Left ventricle myocardium superior (tissue), 1 donor: ENCODE measurements around the gene GIPC1. TPM values are rescaled to one million over a fixed set of nuclear protein-coding genes. Genes with fewer than 3 reads are reported as not detected.
"Not testable (repeated sequence)": the region's sequence is repeated elsewhere in the genome, so short reads cannot be mapped to it uniquely, and the experiment has no call there.

Experiments used
- ATAC-seq: fragments of 200-7000 bp; cut with Tn5 transposase; one replicate; pipeline ENCODE4 v1.9.1; 2020; ENCODE audit warnings: mild to moderate bottlenecking, moderate library complexity
- DNase-seq: peaks from one replicate; pipeline ENCODE4 v3.0.0-alpha.2; 2020
- intact Hi-C: fragments of 100-400 bp; cut with micrococcal nuclease; formaldehyde crosslinking; loops from one replicate; pipeline ENCODE4 v1.11.0; 2022
- total RNA-seq: library from RNA; stranded (reverse); fragmentation: NEBNext Ultra II Directional; extraction: Animal tissue kit (Norgen Biotek cat#: 25700); gene quantifications from one replicate; pipeline ENCODE4 v1.2.1, GENCODE V29; 2021
- donor health status: DM: no; HTN: yes; CAD: no; lungs with severe emphysema.

Gene GIPC1
- total RNA-seq, 1 donor from 2014 or later, result 55.9 TPM

DNA sequence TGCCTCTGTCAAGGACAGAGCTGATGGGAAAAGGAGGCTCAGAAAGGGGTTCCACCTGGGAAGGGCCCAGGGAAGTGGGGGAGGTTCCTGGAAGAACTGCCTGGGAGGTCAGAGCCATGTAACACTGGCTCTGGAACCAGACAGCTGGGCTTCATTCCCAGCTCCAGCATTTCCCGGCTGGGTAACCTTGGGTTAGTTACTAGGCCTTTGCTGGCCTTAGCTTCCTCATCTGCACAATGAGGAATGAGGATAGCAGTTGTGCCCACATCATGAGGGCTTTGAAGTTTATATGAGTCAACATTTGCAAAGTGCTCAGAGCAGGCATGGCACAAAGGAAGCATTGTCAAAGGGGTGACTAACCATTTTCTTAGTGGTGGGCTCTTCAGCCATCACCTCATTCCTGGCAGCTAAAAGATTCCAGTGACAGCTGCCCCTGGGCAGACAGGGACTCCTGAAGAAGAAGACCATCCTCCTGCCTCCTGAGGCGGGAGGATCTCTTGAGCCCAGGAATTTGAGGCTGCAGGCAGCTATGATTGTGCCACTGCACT is 24.0 kb upstream of the GIPC1 start:
- intact Hi-C loops, result no loop called here
- ATAC-seq (no peak), DNase-seq (no peak)

DNA sequence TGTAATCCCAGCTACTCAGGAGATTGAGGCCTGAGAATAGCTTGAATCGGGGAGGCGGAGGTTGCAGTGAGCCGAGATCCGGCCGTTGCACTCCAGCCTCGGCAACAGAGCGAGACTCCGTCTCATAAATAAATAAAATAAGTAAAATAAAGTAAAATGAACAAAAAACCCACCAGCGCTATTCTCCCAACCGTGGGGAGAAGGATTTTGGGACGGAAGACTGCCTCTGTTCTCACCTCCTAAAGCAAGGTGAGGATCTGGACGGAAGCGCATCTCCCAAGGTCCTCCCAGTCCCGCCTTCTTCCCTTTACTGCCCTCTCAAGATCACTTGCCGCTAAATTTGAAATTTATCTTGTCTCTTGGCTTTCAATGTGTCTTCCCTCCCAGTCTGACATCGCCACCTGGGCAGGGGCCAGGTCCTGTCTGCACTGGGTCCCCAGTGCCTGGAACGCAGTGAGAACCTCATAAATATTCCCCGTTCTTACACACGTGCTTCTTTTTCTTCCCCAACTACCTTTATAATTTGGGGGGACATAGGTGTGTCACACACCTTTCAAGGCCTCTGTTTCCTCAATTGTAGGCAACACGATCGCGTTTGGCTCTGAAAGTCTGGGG is 23.4 kb upstream of the GIPC1 start:
- no peak for ATAC-seq

DNA sequence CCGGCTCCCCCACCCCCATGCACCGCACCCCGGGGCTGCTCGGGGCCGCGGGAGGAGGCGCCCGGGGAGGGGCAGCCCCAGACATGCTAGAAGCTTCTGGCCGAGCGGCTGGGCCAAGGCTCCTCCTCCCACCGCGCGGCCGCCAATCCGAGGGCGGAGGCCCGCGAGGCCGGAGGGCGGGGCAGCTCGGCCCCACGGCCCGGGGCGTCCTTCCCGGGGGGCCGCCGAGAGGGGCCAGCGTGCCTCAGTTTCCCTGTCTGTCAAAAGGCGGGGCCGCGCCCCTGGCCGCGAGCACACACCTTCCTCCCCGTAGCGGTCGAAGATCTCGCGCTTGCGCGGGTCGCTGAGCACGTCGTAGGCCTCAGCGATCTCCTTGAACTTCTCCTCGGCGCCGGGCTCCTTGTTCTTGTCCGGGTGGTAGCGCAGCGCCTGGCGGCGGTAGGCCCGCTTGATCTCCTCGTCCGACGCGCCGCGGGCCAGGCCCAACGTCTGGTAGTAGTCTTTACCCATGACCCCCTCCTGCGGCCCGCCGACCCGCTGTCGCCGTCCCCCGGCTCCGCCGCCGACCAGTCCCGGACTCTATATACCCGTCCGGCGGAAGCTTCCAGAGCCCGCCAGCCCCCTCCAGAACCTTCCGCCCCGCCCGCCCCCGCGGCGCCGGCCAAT is 22.0 kb upstream of the GIPC1 start, which contains the start of gene DNAJB1:
Gene DNAJB1, minus strand, starts transcription at position 558 of the 666 bp plus-strand sequence. Its CDS starts 48 bp downstream, at position 510.
- peak; percentile 86 for ATAC-seq
- intact Hi-C loops, result no loop called here
- DNase-seq, result peak; percentile 91

More for the DNA sequence above, 23.4 kb upstream of the GIPC1 start:
- intact Hi-C loops, result no loop called here
- DNase-seq, result no peak

DNA sequence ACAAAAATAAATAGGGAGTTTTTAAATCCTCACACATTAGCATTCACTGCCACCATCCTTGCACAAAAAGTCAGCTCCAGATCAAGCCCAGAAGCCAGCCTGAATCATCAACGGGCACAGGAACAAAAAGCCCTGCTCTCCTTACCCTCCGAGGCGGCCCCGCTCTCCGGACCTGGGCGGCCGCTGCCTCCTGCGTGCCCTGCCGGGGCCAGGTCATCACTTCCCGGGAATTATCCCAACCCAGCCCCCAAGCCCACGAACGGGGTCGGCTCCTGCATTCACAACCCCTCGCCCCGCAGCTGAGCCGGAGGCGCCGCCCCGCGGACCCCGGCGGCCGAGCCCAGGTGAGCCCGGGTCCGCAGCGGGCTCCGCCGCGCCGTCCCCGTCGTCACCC is 21.5 kb upstream of the GIPC1 start:
- ATAC-seq, result no peak

DNA sequence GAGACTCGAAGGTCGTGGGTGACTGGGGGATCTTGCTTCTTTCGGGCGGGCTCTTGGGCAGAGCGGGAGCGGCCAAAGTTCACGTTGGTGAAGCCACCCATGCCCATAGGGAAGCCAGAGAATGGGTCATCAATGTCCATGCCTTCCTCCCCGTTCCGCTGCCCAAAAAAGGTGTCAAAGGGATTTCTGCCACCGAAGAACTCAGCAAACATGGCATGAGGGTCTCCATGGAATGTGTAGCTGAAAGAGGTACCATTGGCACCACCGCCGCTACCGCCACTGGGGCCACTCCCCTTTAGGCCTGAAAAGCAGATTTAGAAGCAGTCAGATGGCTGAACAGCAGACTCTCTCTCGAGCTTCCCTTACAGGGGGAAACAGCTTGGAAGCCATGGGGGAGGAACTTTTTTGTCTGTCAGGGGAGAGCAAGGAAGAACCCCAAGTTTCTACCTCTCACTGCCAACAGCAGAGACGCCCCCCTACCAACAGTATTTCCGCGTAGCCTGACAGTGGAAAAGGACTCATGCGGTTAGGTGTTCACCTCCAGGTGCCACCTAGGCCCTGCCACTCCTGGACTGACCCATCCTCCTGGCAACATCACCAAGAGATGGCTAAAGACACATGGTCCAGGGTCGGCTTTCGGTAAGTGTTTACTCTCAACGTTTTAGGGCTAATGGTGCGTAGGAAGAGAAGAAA is 21.0 kb upstream of the GIPC1 start:
- intact Hi-C loops, result no loop called here
- no peak for ATAC-seq

More for the DNA sequence above, 21.5 kb upstream of the GIPC1 start:
- DNase-seq, result no peak
- intact Hi-C loops, result no loop called here

DNA sequence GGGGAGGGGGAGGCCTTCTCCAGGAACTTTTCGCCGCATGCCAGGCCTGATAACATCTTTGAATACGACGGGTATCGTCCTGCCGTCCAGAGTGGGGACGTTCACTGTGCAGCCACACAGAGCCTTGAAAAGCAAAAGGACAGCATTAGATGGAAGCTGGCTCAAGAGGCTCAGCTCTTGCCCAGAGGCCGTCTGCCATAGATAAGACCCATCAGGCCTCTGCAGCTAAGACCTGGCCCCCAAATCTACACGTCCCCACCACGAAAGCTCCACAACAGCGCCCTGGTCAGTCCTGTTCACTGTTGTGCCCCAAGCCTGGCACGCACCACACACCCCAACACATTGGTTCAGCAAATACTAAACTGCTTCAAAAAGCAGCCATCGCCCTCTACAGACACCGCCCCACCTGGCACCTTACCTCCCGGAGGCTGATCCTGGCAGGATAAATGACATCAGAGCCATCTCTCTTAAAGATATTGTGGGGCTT is 20.2 kb upstream of the GIPC1 start:
- intact Hi-C loops, result no loop called here
- ATAC-seq (no peak), DNase-seq (no peak)

More for the DNA sequence above, 21.0 kb upstream of the GIPC1 start:
- DNase-seq, result no peak

DNA sequence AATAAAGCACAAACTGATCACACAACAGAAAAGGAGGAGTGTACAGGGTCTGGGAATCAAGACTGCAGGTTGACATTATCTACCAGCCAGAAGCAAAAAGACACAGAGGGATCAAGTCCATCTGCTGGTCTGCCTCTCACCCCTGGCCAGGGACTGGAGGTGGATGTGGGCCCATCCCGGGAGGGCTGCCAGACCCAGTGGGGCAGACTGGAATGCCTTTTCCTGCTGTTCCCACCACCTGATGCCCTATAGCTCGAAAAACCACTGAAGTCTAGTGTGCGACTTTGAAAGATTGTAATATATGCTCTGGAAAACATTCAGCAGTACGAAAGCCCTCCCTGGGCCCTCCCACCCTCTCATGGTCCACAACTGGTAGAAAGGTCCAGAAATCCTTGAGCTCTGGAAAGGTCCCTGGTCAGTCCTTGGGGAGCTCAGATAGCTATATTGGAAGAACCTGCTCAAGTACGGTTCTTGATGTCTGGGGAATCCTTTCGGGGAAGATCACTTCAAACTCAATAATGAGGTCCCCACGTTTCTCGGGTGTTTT is 19.6 kb upstream of the GIPC1 start:
- intact Hi-C loops, result no loop called here
- ATAC-seq, result no peak

DNA sequence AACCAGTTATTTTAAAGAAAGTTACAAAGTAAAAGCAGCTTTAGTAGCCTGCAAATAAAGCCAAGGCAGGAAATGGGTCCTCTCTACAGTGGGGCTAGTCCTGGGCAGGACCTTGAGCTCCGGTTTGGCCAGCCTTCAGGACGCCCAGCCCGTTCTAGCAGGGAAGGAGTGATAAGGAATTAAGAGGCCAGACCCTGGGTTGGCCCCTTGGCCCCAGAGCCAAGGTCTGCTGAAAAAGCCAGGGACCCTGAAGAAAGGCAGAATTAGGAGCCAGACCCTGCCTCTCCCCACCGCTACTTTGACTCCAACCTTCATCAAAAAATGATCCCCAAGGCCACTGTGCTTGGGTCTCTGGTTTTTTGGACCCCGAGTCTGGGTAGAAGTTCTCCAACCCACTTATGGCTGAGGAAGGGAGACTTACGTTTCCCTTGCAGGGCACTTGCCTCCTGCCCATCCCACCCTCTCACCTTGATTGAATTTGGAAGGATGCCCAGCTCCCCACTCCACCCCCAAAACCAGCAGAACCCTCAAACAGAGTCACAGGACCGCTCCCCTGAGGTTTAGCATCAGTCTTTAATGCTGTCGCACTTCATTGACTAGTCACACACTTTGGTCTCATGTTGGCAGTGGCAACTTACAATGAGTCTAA is 18.4 kb upstream of the GIPC1 start:
- ATAC-seq, result no peak
- intact Hi-C loops, result no loop called here
- DNase-seq, result no peak

More for the DNA sequence above, 19.6 kb upstream of the GIPC1 start:
- DNase-seq, result no peak

DNA sequence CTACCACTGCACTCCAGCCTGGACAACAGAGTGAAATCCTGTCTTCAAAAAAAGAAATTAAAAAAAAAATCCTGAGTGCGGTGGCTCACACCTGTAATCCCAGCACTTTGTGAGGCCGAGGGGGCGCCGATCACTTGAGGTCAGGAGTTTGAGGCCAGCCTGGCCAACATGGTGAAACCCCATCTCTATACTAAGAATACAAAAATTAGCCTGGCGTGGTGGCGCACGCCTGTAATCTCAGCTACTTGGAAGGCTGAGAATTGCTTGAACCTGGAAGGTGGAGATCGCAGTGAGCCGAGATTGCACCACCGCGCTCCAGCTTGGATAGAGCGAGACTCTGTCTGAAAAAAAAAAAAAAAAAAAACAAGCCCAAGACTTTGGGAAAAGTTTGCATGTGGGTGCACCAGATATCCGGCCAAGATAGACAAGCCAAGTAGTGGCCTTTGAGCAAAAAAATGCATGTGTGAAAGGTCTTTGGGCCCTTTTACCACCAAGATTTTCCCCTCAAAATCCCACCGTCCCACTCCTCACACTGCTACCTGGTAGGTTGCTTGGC is 16.6 kb upstream of the GIPC1 start:
- intact Hi-C loops, result no loop called here
- DNase-seq (no peak), ATAC-seq (no peak)

DNA sequence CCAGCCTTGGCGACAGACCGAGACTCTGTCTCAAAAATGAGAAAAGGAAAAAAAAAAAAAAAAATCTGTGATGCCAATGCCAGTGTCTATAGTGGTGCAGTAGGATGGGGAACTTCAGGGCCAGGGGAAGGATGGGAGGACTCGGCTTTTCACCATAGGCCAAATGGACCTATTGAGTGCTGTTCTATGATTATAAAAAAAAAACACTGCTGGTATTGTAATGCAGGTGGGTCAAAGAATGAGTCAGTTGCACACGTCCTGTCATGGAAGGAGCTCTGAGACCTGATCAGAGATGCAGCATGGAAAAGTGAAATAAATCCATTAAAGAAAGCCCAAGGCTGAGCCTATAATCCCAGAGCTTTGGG is 15.3 kb upstream of the GIPC1 start:
- intact Hi-C loops, result no loop called here
- ATAC-seq (peak; percentile 2), DNase-seq (no peak)

DNA sequence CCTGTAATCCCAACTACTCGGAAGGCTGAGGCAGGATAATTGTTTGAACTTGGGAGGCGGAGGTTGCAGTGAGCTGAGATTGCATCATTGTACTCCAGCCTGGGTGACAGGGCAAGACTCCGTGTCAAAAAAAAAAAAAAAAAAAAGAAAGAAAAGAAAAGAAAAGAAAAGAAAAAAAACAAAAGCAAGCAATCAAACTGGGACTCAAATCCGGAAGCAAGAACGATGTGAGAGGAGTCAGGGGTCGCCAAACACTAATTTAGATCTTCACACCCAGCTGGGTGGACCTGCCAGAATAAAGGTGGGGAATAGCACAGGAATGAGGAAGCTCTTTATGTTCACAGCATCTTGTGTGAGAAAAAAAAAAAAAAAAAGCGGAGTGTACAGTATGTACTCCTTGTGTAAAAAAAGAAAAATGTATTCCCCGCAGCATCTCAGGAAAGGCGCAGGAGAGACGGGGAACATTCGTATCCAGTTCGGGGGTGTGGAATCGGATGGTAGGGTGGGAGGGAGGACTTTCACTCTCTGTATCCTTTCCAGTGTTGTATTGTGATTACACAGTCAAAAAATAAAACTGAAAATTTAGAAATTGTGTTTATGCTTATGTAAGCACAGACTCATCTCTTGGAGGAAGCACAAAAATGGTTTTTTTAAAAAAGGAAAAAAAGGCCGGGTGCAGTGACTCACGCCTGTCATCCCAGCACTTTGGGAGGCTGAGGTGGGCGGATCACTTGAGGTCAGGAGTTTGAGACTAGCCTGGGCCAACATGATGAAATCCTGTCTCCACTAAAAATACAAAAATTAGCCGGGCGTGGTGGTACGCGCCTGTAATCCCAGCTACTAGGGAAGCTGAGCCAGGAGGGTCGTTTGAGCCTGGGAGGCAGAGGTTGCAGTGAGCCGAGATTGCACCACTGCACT is 14.6 kb upstream of the GIPC1 start:
- intact Hi-C loops, result no loop called here
- DNase-seq (peak; percentile 59), ATAC-seq (peak; percentile 58)

DNA sequence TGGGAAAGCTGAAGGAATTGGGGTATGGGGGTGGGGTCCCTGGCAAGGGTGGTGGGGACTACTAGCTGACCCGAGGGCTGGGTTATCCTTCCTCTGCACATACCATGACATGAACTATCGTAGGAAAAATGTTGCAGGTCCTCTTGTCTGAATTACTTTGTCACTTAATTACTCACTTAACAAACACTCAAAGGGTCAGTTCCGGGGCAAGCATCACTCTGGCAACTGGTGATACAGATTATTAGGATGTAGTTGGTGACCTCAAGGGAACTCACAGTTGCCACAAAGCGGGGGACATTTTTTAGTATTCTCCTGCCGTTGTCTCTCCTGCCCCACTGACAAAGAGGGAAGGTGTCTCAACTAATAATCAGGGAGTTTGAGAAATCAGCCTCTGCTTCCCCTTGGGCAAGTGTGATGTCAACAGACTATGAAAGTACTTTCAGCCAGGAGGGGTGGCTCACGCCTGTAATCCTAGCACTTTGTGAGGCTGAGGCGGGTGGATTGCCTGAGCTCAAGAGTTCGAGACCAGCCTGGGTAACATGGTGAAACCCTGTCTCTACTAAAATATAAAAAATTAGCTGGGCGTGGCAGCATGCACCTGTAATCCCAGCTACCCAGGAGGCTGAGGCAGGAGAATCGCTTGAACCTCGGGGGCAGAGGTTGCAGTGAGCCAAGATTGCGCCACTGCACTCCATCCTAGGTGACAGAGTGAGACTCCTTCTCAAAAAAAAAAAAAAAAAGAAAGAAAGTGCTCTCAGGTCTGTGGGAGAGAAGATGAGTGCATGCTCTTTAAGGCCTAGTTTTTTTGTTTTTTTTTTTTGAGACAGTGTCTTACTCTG is 12.0 kb upstream of the GIPC1 start:
- DNase-seq, result no peak
- intact Hi-C loops, result no loop called here
- ATAC-seq, result no peak

DNA sequence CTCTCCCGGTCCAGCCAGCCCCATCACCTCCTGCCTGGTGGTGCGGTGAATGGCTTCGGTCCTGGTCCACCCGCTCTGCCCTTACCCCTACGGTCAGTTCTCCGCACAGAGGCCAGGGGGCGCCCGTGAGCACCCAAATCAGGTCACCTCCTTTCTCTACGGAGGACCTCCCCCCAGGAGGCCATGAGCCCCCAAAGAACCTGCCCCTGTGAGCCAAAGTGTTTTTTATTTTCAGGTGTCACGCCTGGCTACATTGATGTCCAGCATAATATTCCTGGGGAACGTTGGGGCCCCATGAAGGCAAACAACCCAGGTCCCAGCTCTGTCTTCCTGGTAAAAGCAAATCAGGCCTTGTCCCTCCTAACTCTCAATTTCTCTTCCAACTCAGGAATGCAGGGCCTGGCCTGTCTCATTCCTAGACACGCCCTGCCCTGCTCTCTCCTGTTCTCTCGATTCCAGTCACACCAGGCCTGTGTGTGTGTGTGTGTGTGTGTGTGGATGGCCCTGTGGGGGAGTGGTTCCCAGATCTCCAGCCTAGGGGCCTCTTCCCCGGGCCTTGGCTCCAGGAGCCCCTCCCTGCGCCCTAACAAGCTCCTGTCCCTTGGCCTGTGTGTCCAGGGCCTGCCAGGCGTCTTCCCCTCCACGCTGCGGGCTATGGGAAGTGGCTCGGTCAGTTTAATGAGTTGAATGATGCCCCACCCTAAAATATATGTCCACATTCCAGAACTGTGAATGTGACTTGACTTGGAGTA is 9.7 kb upstream of the GIPC1 start:
- DNase-seq, result peak; percentile 62
- ATAC-seq, result no peak
- intact Hi-C loops, result no loop called here

DNA sequence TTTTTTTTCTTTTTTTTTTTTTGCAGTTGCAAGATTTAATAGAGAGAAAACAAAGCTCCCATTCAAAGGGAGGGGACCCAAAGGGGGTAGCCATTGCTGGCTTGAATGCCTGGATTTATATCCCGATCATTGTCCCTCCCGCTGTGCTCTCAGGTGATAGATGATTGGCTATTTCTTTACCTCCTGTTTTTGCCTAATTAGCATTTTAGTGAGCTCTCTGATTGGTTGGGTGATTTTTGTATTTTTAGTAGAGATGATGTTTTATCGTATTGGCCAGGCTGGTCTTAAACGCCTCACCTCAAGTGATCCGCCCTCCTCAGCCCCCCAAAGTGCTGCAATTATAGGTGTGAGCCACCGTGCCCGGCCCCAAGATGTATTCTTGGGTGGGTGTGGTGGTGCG is 8.6 kb upstream of the GIPC1 start:
- ATAC-seq, DNase-seq, intact Hi-C loops: not testable (repeated sequence)

DNA sequence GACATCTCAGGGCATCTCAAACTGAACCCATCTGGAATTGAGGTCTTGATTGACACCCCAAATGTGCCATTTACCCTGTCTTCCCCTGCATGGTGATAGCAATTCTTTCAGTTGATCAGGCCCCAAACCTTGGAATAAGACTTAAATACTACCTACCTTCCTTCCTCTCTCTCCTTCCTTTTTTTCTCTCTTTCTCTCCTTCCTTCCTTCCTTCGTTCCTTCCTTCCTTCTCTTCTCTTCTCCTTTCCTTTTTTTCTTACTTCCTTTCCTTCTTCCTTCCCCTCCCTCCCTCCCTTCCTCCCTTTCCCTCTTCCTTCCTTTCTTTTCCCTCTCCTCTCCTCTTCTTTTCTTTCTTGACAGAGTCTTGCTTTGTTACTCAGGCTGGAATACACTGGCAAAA is 7.4 kb upstream of the GIPC1 start:
- ATAC-seq (no peak), DNase-seq (no peak)
- intact Hi-C loops, result no loop called here

DNA sequence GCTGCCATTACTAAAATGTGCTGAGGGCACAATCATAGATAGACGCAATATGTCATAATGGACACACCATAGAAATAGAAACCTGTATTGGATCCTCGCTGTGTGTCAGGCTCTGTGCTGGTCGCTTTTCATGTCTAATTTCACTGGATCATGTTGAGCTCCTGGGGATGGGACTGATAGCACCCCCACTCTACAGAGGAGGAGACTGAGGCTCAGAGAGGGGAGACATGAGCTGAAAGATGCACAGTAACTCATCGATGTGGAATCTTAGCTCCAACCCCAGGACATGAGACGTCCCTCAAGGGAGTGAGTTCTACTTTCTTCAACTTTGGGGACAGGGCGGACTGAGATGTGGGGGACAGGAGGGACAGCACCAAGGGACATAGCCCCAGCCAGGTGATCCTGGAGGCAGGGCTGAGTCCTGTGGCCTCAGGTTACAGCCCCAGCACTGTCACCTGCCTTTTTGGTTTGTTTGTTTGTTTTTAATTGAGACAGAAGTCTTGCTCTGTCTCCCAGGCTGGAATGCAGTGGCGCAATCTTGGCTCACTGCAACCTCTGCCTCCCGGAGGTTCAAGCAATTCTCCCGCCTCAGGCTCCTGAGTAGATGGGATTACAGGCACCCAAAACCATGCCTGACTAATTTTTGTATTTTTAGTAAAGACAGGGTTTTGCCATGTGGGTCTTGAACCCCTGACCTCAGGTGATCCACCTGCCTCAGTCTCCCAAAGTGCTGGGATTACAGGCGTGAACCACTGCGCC is 6.6 kb upstream of the GIPC1 start:
- no peak for DNase-seq
- ATAC-seq, result no peak
- intact Hi-C loops, result no loop called here
